GM12801 (cell line): ENCODE results near the gene BRINP1.

Source experiments
- TF ChIP-seq, protein P1 (sequence below): IDR thresholded peaks from one replicate; pipeline ENCODE4 v1.5.1; 2011; ENCODE audit warnings: control low read depth; ENCODE audit not compliant: insufficient read length; ENCODE audit errors: extremely low read depth

Gene BRINP1

DNA sequence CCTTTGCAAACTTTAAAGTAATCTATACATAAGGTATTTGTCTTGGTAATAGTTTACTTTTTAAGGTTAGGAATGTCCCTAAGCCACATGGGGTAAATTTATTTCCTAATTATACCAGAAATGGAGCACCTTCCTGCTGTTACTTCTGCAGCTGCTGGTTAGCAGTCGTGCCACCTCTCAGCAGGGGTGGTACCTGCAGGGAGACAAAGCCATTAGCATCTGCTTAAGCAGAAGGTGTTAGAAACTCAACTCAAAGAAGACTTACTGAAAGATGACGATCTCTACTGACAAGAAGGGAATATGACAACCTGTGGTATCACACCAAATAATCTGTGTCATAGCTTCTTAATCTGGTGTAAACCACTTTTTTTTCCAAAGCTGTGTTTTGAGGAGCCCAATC is 173.7 kb downstream of the BRINP1 start:
- TF ChIP-seq, protein P1, sequence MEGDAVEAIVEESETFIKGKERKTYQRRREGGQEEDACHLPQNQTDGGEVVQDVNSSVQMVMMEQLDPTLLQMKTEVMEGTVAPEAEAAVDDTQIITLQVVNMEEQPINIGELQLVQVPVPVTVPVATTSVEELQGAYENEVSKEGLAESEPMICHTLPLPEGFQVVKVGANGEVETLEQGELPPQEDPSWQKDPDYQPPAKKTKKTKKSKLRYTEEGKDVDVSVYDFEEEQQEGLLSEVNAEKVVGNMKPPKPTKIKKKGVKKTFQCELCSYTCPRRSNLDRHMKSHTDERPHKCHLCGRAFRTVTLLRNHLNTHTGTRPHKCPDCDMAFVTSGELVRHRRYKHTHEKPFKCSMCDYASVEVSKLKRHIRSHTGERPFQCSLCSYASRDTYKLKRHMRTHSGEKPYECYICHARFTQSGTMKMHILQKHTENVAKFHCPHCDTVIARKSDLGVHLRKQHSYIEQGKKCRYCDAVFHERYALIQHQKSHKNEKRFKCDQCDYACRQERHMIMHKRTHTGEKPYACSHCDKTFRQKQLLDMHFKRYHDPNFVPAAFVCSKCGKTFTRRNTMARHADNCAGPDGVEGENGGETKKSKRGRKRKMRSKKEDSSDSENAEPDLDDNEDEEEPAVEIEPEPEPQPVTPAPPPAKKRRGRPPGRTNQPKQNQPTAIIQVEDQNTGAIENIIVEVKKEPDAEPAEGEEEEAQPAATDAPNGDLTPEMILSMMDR: no peak

DNA sequence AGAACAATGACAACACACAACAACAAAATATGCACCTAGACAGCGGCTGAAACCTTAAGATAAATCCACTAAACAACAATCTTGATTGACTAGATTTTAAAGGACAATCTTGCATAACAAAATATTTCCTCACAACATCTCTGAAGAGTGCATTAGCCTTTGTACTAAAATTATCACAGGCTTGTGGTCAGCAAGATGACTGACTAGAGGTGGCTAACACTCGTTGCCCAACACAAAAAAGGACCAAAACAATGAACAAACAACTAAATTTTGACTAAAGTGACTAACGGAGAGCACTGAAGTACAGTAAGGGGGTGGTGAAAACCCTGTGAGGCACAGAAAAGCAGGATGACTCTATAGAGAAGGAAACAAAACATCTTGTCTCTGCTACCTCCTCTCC is 183.9 kb downstream of the BRINP1 start:
- TF ChIP-seq, protein P1: no peak

DNA sequence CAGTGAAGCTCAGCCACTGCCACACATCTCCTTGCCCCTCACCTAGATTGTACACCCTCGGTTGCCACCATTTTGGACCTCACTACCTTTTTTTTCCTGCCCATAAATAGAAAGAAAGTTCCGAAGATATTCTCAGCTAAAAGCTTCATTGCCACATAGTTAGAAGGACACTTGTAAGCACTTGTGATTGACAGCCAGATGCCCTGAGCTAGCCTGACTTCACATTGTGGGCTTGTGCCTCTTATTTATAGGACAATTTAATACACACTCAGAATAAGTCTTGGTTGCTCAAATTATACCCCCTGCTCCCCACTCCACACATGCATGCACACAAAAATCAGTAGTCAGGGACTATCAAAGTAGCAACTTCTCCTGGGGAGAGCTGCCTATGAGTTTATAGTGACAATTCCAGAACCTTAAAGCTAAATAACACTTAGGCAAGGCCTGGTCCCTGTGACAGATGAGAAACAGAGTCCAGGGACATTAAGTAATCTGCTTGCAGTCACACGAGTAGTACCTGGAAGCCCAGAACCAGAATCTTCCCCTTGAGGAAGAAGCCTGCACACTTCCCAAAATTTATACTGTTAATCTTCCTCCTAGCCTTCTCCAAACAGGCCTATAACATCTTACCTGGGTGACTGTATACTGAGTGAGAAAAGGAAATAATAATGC is 184.8 kb downstream of the BRINP1 start:
- TF ChIP-seq, protein P1: no peak

DNA sequence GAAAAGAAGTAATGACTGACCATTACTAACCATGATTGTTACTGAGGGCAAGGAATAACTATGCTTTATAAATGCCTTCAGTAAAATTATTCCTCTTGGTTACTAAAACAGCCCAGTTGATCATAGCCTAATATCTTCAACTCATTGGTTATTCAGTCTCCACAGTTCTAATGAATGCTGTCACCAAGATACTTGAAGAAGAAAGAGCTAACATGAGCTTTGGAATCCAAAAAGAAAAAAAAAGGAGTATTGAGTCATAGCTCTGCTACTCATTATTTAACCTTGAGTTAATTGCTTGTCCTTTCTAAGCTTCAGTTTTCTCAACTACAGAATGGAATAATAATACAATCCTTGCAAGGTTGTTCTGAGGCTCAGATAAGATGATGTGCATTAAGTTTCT is 187.7 kb downstream of the BRINP1 start:
- TF ChIP-seq, protein P1: no peak

DNA sequence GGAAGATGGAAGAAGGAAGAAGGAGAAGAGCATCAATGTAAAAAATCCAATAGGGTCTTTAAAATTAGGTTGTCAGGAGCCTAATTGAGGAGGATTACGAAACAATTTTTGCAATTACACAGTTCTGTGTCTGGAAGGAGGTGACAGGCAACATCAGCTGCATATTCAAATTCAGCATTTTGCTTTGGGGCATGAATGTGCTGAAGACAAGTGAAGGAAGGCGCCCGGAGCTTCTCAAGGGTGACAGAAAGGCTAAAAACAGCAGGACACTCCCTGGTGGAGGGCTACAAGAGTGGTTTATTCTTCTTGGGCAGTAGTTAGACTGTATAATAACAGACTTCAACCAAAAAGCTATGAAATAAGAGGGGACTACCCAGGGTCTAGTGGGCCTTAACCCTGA is 188.3 kb downstream of the BRINP1 start:
- TF ChIP-seq, protein P1: no peak

DNA sequence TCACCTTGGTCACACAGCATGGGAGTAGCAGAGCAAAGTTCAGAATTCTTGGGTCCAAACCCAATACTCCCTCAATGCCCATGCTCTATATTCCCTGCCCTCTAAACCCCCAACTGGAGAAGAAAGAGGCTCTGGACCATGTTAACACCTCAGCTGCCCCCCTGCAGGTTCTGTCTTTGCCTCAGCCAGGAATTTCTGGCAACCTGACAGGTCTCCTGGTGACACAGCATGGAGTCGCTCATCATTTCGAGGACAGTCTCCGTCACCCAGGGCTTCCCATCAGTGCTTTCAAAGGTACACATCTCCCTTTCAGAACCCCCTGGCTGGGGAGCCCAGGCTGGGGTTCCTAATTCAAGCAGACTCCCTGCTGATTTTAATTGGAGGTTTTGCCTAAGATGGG is 189.5 kb downstream of the BRINP1 start:
- TF ChIP-seq, protein P1: no peak

DNA sequence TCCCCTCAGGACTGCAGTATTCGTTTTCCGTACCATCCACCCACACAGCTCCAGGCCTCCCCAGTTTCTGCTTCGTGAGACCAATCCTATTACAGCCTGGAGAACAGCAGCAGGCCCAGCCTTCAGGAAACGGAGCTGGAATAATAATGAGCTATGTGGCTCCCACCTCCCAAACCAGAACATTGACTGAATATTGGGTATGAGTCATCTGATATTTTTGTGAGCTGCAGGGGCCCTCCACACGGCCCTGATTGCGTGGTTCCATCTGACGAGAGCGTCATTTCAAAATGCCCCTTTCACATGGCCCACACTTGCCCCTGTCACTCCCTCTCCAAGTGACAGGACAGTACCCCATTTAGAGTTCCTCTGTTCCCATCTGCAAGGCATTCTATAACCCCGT is 192.0 kb downstream of the BRINP1 start:
- TF ChIP-seq, protein P1: no peak
